ENCODE measurements around the gene ZC3H8.

- TF ChIP-seq EZH2phosphoT487 (IDR thresholded peaks at IDR 0.05; ENCODE audit: insufficient read depth, low read depth) (no peak), EZH2 (IDR thresholded peaks at IDR 0.05; ENCODE audit: insufficient read depth, poor library complexity, severe bottlenecking) (no peak)
Measured at GRCh38 chr2:112194482-112194881, 60.4 kb downstream of the ZC3H8 start.
